Testis (tissue), 2 donors: Measurements from ENCODE around the gene IQGAP3.

Source experiments
- POLR2A ChIP-seq: fragments of 450-650 bp; IDR thresholded peaks from one replicate; pipeline ENCODE4 v1.6.1; 2017; ENCODE audit warnings: antibody characterized with exemption, mild to moderate bottlenecking, moderate library complexity
- TF ChIP-seq, protein P1 (sequence below), 3 experiments: fragments of 450-650 bp in 2 of 3; fragments of 200-600 bp in 1 of 3; sonication (generic) in 1 of 3; IDR thresholded peaks; one replicate each; pipeline ENCODE4 v1.5.1; 2016 to 2019; ENCODE audit warnings: antibody characterized with exemption in 3 of 3, mild to moderate bottlenecking in 2 of 3, moderate library complexity in 1 of 3

DNA sequence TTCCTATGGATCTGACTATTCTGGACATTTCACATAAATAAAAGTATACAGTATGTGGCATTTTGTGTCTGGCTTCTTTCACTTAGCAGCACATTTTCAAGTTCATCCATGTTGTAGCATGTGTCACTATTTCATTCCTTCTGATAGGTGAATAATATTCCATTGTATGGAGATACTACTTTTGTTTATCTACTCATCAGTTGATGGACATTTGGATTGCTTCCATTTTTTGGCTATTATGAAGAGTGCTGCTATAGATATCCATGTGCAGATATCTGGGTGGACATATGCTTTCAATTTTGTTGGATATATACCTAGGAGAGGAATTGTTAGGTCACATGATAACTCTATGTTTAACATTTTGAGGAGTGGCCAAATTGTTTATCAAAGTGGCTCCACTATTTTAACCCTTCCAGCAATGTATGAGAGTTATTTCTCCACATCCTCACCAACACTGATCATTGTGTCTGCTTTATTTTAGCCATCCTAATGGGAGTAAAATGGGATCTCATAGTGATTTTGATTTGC is 49.9 kb downstream of the IQGAP3 start:
- TF ChIP-seq, protein P1, sequence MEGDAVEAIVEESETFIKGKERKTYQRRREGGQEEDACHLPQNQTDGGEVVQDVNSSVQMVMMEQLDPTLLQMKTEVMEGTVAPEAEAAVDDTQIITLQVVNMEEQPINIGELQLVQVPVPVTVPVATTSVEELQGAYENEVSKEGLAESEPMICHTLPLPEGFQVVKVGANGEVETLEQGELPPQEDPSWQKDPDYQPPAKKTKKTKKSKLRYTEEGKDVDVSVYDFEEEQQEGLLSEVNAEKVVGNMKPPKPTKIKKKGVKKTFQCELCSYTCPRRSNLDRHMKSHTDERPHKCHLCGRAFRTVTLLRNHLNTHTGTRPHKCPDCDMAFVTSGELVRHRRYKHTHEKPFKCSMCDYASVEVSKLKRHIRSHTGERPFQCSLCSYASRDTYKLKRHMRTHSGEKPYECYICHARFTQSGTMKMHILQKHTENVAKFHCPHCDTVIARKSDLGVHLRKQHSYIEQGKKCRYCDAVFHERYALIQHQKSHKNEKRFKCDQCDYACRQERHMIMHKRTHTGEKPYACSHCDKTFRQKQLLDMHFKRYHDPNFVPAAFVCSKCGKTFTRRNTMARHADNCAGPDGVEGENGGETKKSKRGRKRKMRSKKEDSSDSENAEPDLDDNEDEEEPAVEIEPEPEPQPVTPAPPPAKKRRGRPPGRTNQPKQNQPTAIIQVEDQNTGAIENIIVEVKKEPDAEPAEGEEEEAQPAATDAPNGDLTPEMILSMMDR (IDR thresholded peaks at IDR 0.05), result no peak
- no peak for TF ChIP-seq POLR2A
